Measurements from ENCODE around the gene ZCCHC2.

The ZCCHC2 gene

GRCh38 chr18:62516242-62516641, 6.6 kb upstream of the ZCCHC2 start:
- Histone ChIP-seq H3K9me2 (replicated peaks; ENCODE audit: control insufficient read depth, low read length) (no peaks in the 10 kb centered on the region), H3K4me3 (ENCODE audit: low read length) (no peak overlapping the region), H3K36me3 (ENCODE audit: control insufficient read depth, low read length) (no peaks in the 10 kb centered on the region), H3K27me3 (ENCODE audit: control insufficient read depth, low read length) (no peaks in the 10 kb centered on the region), H3K79me2 (ENCODE audit: control insufficient read depth, low read length) (peaks cover 6% of the 10 kb centered on the region), H3F3A (ENCODE audit: control insufficient read depth, insufficient read depth) (no peaks in the 10 kb centered on the region), H3K4me2 (ENCODE audit: low read length) (no peak overlapping the region), H3K27ac (ENCODE audit: low read depth, low read length) (no peak overlapping the region), H4K20me1 (ENCODE audit: control insufficient read depth, insufficient read depth, low read depth, low read length) (no peaks in the 10 kb centered on the region), H3K9me3 (ENCODE audit: control insufficient read depth, insufficient read depth, low read length) (peaks cover 18% of the 10 kb centered on the region), H3K4me1 (ENCODE audit: control insufficient read depth, low read length) (peaks cover 2% of the 10 kb centered on the region)
- TF ChIP-seq CTCF (IDR thresholded peaks at IDR 0.05; ENCODE audit: low read depth, low read length, poor library complexity, severe bottlenecking) (no peak), EZH2phosphoT487 (IDR thresholded peaks at IDR 0.05; ENCODE audit: borderline replicate concordance, low read length) (no peak)

GRCh38 chr18:62518460-62519375, 4.1 kb upstream of the ZCCHC2 start:
- H3K4me1 ChIP-seq (ENCODE audit: control insufficient read depth, low read length), result peaks cover 10% of the 10 kb centered on the region
- H3K4me2 ChIP-seq (ENCODE audit: low read length), result no peak overlapping the region
- no peaks in the 10 kb centered on the region for H4K20me1 ChIP-seq (ENCODE audit: control insufficient read depth, insufficient read depth, low read depth, low read length)
- H3K27ac ChIP-seq (ENCODE audit: low read depth, low read length), result no peak overlapping the region
- no peak for TF ChIP-seq EZH2phosphoT487 (IDR thresholded peaks at IDR 0.05; ENCODE audit: borderline replicate concordance, low read length)
- no peak for TF ChIP-seq CTCF (IDR thresholded peaks at IDR 0.05; ENCODE audit: low read depth, low read length, poor library complexity, severe bottlenecking)
- no peaks in the 10 kb centered on the region for H3K36me3 ChIP-seq (ENCODE audit: control insufficient read depth, low read length)
- H3K79me2 ChIP-seq (ENCODE audit: control insufficient read depth, low read length), result peaks cover 18% of the 10 kb centered on the region
- H3K9me2 ChIP-seq (replicated peaks; ENCODE audit: control insufficient read depth, low read length), result no peaks in the 10 kb centered on the region
- no peaks in the 10 kb centered on the region for H3F3A ChIP-seq (ENCODE audit: control insufficient read depth, insufficient read depth)
- H3K9me3 ChIP-seq (ENCODE audit: control insufficient read depth, insufficient read depth, low read length), result peaks cover 9% of the 10 kb centered on the region
- H3K27me3 ChIP-seq (ENCODE audit: control insufficient read depth, low read length), result no peaks in the 10 kb centered on the region
- H3K4me3 ChIP-seq (ENCODE audit: low read length), result no peak overlapping the region

- Histone ChIP-seq H3F3A (ENCODE audit: control insufficient read depth, insufficient read depth) (no peaks in the 10 kb centered on the region), H3K4me1 (ENCODE audit: control insufficient read depth, low read length) (peaks cover 10% of the 10 kb centered on the region), H3K79me2 (ENCODE audit: control insufficient read depth, low read length) (peaks cover 28% of the 10 kb centered on the region), H3K36me3 (ENCODE audit: control insufficient read depth, low read length) (peaks cover 5% of the 10 kb centered on the region), H3K4me2 (ENCODE audit: low read length) (no peak overlapping the region), H4K20me1 (ENCODE audit: control insufficient read depth, insufficient read depth, low read depth, low read length) (no peaks in the 10 kb centered on the region), H3K9me2 (replicated peaks; ENCODE audit: control insufficient read depth, low read length) (no peaks in the 10 kb centered on the region), H3K27ac (ENCODE audit: low read depth, low read length) (no peak overlapping the region), H3K27me3 (ENCODE audit: control insufficient read depth, low read length) (no peaks in the 10 kb centered on the region), H3K9me3 (ENCODE audit: control insufficient read depth, insufficient read depth, low read length) (peaks cover 1% of the 10 kb centered on the region), H3K4me3 (ENCODE audit: low read length) (no peak overlapping the region)
- TF ChIP-seq EZH2phosphoT487 (IDR thresholded peaks at IDR 0.05; ENCODE audit: borderline replicate concordance, low read length) (no peak), CTCF (IDR thresholded peaks at IDR 0.05; ENCODE audit: low read depth, low read length, poor library complexity, severe bottlenecking) (no peak)
Observed at GRCh38 chr18:62519684-62520083, 3.1 kb upstream of the ZCCHC2 start.
